MM.1S (cell line): Measurements from ENCODE around the gene ASMTL.

ENCODE experiments used
- EZH2 ChIP-seq: fragments of 300-600 bp; sonication (generic); optimal IDR thresholded peaks from 2 replicates; pipeline ENCODE3; 2017; ENCODE audit warnings: low read depth, mild to moderate bottlenecking, antibody characterized with exemption, low read length, mixed read lengths
- EZH2phosphoT487 ChIP-seq: fragments of 300-600 bp; sonication (generic); IDR thresholded peaks from 2 replicates; pipeline ENCODE4 v1.6.1; 2018; ENCODE audit warnings: antibody characterized with exemption, low read length
- TF ChIP-seq, protein P1 (sequence below): fragments of 300-600 bp; sonication (generic); IDR thresholded peaks from 2 replicates; pipeline ENCODE4 v1.5.1; 2016; ENCODE audit warnings: antibody characterized with exemption, low read length, mixed read lengths

DNA sequence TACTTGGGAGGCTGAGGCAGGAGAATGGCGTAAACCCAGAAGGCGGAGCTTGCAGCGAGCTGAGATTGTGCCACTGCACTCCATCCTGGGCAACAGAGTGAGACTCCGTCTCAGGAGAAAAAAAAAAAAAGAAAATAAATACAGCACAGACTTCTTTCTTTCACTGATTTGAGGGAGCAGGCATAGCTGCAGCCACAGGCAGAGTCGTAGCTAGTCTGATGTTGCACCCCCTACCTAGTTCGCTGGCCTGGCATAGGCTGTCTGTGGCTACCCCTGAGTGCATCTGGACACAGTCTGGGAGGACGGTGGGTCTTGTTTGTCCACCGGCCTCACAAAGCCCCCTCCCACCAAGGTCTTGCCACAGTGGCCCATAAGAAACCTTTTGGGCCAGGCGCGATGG lies 94.7 kb downstream of the ASMTL start:
- TF ChIP-seq EZH2phosphoT487 (no peak), EZH2 (no peak)
- TF ChIP-seq, protein P1, sequence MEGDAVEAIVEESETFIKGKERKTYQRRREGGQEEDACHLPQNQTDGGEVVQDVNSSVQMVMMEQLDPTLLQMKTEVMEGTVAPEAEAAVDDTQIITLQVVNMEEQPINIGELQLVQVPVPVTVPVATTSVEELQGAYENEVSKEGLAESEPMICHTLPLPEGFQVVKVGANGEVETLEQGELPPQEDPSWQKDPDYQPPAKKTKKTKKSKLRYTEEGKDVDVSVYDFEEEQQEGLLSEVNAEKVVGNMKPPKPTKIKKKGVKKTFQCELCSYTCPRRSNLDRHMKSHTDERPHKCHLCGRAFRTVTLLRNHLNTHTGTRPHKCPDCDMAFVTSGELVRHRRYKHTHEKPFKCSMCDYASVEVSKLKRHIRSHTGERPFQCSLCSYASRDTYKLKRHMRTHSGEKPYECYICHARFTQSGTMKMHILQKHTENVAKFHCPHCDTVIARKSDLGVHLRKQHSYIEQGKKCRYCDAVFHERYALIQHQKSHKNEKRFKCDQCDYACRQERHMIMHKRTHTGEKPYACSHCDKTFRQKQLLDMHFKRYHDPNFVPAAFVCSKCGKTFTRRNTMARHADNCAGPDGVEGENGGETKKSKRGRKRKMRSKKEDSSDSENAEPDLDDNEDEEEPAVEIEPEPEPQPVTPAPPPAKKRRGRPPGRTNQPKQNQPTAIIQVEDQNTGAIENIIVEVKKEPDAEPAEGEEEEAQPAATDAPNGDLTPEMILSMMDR = no peak
